ENCODE data around the gene POLR3G. TPM values are rescaled to one million over a fixed set of nuclear protein-coding genes. Genes with fewer than 3 reads are reported as not detected.
A peak's percentile ranks its signal among the peaks of the same experiment; 100 is the strongest.

Gene POLR3G
- total and polyA plus RNA-seq, 7 donors = 1.0 to 4.9 (median 1.8) TPM

DNA sequence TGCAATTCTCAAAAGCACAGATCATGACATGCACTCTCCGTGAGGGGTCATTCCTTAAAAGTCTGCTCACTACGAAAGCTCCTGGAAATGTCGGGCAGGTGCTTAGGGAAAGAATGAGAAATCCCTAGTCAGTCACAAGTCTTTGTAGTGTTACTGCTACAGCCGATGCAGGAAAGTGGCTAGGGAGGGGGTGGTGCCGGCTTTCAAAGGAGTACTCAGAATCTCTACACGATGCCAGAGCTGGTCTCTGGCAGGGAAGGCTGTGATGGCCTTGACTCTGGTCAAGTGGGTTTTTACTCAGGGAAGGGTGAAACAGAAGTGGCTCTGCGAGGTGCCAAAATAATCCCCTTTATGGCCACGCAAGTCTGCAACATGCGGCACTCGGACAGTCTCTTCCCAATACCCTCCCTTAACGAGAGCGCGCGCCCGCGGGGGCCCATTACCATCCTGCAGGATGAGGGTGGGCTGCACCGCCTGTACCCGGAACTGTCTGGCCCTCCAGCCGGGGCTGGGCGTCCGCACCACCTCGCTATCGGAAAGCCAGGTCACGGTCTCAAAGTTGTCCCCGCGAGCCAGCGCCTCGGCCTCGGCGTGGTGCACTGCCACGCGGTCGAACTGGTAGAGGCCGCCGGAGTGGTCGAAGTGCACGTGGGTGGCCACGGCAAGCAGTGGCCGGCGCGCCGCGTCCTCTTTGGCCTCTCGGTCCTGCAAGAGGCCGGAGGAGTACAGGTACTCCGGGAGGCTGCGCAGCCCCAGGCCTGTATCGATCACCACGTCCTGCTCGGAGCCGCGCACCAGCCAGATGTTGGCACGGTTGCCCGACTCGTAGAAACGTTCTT, 1.0 kb upstream of the POLR3G start:
- DNase-seq (peak; percentile 47 to 68), ATAC-seq (peak; percentile 44 to 68 (median 54))
- intact Hi-C loops (cut with DNase I) = loop anchor here (2.0 to 5.0 kb wide), 2 partner anchors 55 to 61 kb away; partner anchors contain the start of gene LYSMD3 (in 1 of the 2)
- Histone ChIP-seq H3K27me3 (ENCODE audit: insufficient read depth in 3 of 3, low read length in 2 of 3) (no peaks in the 10 kb centered on the region), H3K4me3 (peak overlapping the region; percentile 86), H3K27ac (peak overlapping the region; percentile 85), H3K9me3 (no peaks in the 10 kb centered on the region), H3K36me3 (ENCODE audit: insufficient read depth in 1 of 2, low read depth in 1 of 2) (no peaks in the 10 kb centered on the region), H3K4me1 (peaks cover 20% of the 10 kb centered on the region)
- no peak for TF ChIP-seq CTCF (IDR thresholded peaks at IDR 0.05)
- 1% methylated on average over 53 to 56 of the region's 56 CpGs for WGBS, 3 donors

- intact Hi-C loops (cut with DNase I) = loop anchor here (2.0 to 5.0 kb wide), 2 partner anchors 52 to 53 kb away; partner anchors contain the start of gene LYSMD3 (in 2 of the 2)
- DNase-seq (no peak), ATAC-seq (no peak)
- Histone ChIP-seq H3K4me3 (peak overlapping the region; percentile 86), H3K27ac (no peak overlapping the region), H3K27me3 (ENCODE audit: insufficient read depth in 3 of 3, low read length in 2 of 3) (no peaks in the 10 kb centered on the region), H3K9me3 (no peaks in the 10 kb centered on the region), H3K4me1 (peaks cover 20% of the 10 kb centered on the region), H3K36me3 (ENCODE audit: insufficient read depth in 1 of 2, low read depth in 1 of 2) (no peaks in the 10 kb centered on the region)
- TF ChIP-seq CTCF (IDR thresholded peaks at IDR 0.05) = no peak
- 76 to 78% (median 78%) methylated on average over 17 of the region's 17 CpGs for WGBS, 3 donors
Measured at GRCh38 chr5:90475436-90475980, 844 bp downstream of the POLR3G start.

DNA sequence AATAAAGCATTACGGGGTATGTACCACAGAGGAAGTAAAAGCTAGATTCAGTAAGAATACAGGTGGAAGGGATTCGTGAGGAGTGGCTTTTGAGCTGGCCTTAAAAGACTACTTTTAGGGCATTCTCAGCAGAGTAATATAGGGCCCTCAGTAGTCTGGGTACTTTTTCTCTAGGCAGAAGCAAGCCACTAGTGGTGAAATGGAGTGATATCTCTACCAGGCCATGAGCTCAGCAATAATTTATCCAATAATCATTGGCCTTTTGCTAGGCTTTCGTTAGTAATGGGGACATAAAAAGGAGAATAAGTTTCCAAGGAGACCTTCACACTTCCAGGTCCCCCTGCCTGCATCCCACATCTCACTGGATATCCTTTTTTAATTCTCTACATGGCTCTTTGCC, 1.7 kb downstream of the POLR3G start:
- WGBS, 3 donors = 87 to 92% (median 89%) methylated on average over 3 of the region's 3 CpGs
- peaks cover 20% of the 10 kb centered on the region for H3K4me1 ChIP-seq
- DNase-seq (no peak), ATAC-seq (no peak)
- no peak overlapping the region for H3K27ac ChIP-seq
- intact Hi-C loops (cut with DNase I) = loop anchor here in 1 of 2 donors (5.0 kb wide), 1 partner anchor 51 kb away; the partner anchor contains the start of gene LYSMD3
- no peaks in the 10 kb centered on the region for H3K27me3 ChIP-seq (ENCODE audit: insufficient read depth in 3 of 3, low read length in 2 of 3)
- H3K9me3 ChIP-seq = no peaks in the 10 kb centered on the region
- TF ChIP-seq CTCF (IDR thresholded peaks at IDR 0.05) = no peak
- no peaks in the 10 kb centered on the region for H3K36me3 ChIP-seq (ENCODE audit: insufficient read depth in 1 of 2, low read depth in 1 of 2)
- H3K4me3 ChIP-seq = no peak overlapping the region

GRCh38 chr5:90477073-90477472, 2.4 kb downstream of the POLR3G start:
- 51 to 62% (median 54%) methylated on average over 2 of the region's 2 CpGs for WGBS, 3 donors
- intact Hi-C loops (cut with DNase I) = loop anchor here in 1 of 2 donors (5.0 kb wide), 1 partner anchor 50 kb away; the partner anchor contains the start of gene LYSMD3
- no peak overlapping the region for H3K4me3 ChIP-seq

More at GRCh38 chr5:90477073-90477472, 2.4 kb downstream of the POLR3G start:
- H3K27ac ChIP-seq = no peak overlapping the region
- no peaks in the 10 kb centered on the region for H3K36me3 ChIP-seq (ENCODE audit: insufficient read depth in 1 of 2, low read depth in 1 of 2)
- H3K4me1 ChIP-seq = peaks cover 14% of the 10 kb centered on the region
- DNase-seq (no peak), ATAC-seq (no peak)
- TF ChIP-seq CTCF (IDR thresholded peaks at IDR 0.05) = no peak
- H3K27me3 ChIP-seq (ENCODE audit: insufficient read depth in 3 of 3, low read length in 2 of 3) = no peaks in the 10 kb centered on the region
- no peaks in the 10 kb centered on the region for H3K9me3 ChIP-seq

Data from psoas muscle (tissue), 8 donors.